Astrocyte of the spinal cord (primary cell): ENCODE measurements around the gene SLC9C2.
A peak's percentile ranks its signal among the peaks of the same experiment; 100 is the strongest.

Experiments used
- DNase-seq: peaks from one replicate; pipeline ENCODE4 v3.0.0; 2011; ENCODE audit warnings: low read depth, low spot score
- H3K4me3 ChIP-seq: 2 replicates; pipeline ENCODE4 v1.5.1; 2011; ENCODE audit warnings: low read depth, mild to moderate bottlenecking, low read length, moderate library complexity
- CTCF ChIP-seq: IDR thresholded peaks from 2 replicates; pipeline ENCODE4 v1.5.1; 2012; ENCODE audit warnings: low read depth, mild to moderate bottlenecking, low read length, inconsistent platforms
- in situ Hi-C: cut with HindIII; loops from 2 replicates; pipeline ENCODE4 v1.10.0; 2017; ENCODE audit warnings: low sequenced_read_pairs

Gene SLC9C2

GRCh38 chr1:173459885-173460284, 143.0 kb downstream of the SLC9C2 start:
- H3K4me3 ChIP-seq, result no peak overlapping the region
- TF ChIP-seq CTCF, result no peak
- in situ Hi-C loops, result no loop called here
- DNase-seq, result no peak

GRCh38 chr1:173454966-173455524, 147.8 kb downstream of the SLC9C2 start:
- no peak overlapping the region for H3K4me3 ChIP-seq
- no peak for TF ChIP-seq CTCF
- in situ Hi-C loops, result no loop called here
- no peak for DNase-seq

GRCh38 chr1:173453982-173454381, 148.9 kb downstream of the SLC9C2 start:
- in situ Hi-C loops, result no loop called here

GRCh38 chr1:173451981-173452380, 150.9 kb downstream of the SLC9C2 start:
- TF ChIP-seq CTCF, result no peak
- in situ Hi-C loops, result no loop called here

More at GRCh38 chr1:173453982-173454381, 148.9 kb downstream of the SLC9C2 start:
- DNase-seq, result peak; percentile 22
- no peak for TF ChIP-seq CTCF
- H3K4me3 ChIP-seq, result no peak overlapping the region

More at GRCh38 chr1:173451981-173452380, 150.9 kb downstream of the SLC9C2 start:
- DNase-seq, result no peak
- no peak overlapping the region for H3K4me3 ChIP-seq
